ENCODE measurements around the gene PHLPP1.

Gene PHLPP1

GRCh38 chr18:62856294-62856693 lies 141.0 kb downstream of the PHLPP1 start:
- in situ Hi-C loops (cut with HindIII; ENCODE audit: low sequenced_read_pairs): no loop called here
- H3K4me3 ChIP-seq (ENCODE audit: low read depth, low read length): no peak overlapping the region
- no peak for TF ChIP-seq CTCF (IDR thresholded peaks at IDR 0.05; ENCODE audit: low read depth, low read length, missing control alignments)
- no peak for DNase-seq (ENCODE audit: low read depth)

DNA sequence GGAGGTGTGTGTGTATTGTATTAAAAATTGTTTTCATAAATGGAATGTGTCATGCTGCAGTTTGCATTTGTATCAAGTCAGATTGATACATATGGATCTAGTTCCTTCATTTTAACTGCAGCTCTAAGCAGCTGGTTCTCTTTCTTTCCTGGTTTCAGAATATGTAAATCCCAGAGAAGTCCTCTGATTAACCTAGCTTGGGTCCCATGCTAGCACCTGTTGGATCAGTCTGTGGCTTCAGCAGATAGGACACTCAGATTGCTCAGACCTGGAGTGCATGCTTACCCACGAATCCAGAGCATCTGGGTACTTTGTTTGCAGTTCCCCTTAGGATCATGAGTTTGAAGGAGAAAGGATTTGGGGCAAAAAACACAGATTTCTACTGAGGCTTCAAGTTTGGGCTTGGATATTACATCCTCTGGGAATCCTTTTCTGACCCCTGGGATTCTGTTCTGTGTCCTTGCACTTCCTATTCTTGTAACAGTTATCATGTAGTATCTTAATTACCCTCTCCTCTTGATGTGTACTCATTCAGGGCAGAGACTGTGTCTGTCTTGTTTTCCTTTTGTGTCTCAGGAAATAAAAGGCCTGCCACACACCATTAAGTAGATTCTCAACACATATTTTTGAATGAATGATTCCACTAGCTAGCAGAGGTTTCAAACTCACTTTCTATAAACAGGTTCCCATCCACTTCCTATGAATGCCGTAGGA lies 142.1 kb downstream of the PHLPP1 start:
- in situ Hi-C loops (cut with HindIII; ENCODE audit: low sequenced_read_pairs): no loop called here
- H3K4me3 ChIP-seq (ENCODE audit: low read depth, low read length): no peak overlapping the region
- TF ChIP-seq CTCF (IDR thresholded peaks at IDR 0.05; ENCODE audit: low read depth, low read length, missing control alignments): no peak
- no peak for DNase-seq (ENCODE audit: low read depth)

- no peak for TF ChIP-seq CTCF (IDR thresholded peaks at IDR 0.05; ENCODE audit: low read depth, low read length, missing control alignments)
- DNase-seq (ENCODE audit: low read depth): no peak
- H3K4me3 ChIP-seq (ENCODE audit: low read depth, low read length): no peak overlapping the region
- in situ Hi-C loops (cut with HindIII; ENCODE audit: low sequenced_read_pairs): no loop called here
Observed at GRCh38 chr18:62860062-62860461, 144.7 kb downstream of the PHLPP1 start.

GRCh38 chr18:62862466-62862865 lies 147.1 kb downstream of the PHLPP1 start:
- TF ChIP-seq CTCF (IDR thresholded peaks at IDR 0.05; ENCODE audit: low read depth, low read length, missing control alignments): no peak
- no peak for DNase-seq (ENCODE audit: low read depth)
- no peak overlapping the region for H3K4me3 ChIP-seq (ENCODE audit: low read depth, low read length)
- in situ Hi-C loops (cut with HindIII; ENCODE audit: low sequenced_read_pairs): no loop called here

GRCh38 chr18:62863579-62864001 lies 148.2 kb downstream of the PHLPP1 start:
- no peak for DNase-seq (ENCODE audit: low read depth)
- TF ChIP-seq CTCF (IDR thresholded peaks at IDR 0.05; ENCODE audit: low read depth, low read length, missing control alignments): no peak
- in situ Hi-C loops (cut with HindIII; ENCODE audit: low sequenced_read_pairs): no loop called here

GRCh38 chr18:62865498-62865897 lies 150.2 kb downstream of the PHLPP1 start:
- TF ChIP-seq CTCF (IDR thresholded peaks at IDR 0.05; ENCODE audit: low read depth, low read length, missing control alignments): no peak
- in situ Hi-C loops (cut with HindIII; ENCODE audit: low sequenced_read_pairs): no loop called here
- H3K4me3 ChIP-seq (ENCODE audit: low read depth, low read length): no peak overlapping the region
- no peak for DNase-seq (ENCODE audit: low read depth)

More at GRCh38 chr18:62863579-62864001, 148.2 kb downstream of the PHLPP1 start:
- no peak overlapping the region for H3K4me3 ChIP-seq (ENCODE audit: low read depth, low read length)

Data from astrocyte of the cerebellum (primary cell).